Bone marrow (tissue), 2 donors: Measurements from ENCODE around the gene PRIMA1.

ENCODE experiments used
- DNase-seq, 2 donors: peaks; one replicate each; lab custom pipeline; 2025; lab: John Stamatoyannopoulos, UW

PRIMA1 gene

GRCh38 chr14:93712079-93712837 lies 76.0 kb downstream of the PRIMA1 start:
- no peak for DNase-seq

DNA sequence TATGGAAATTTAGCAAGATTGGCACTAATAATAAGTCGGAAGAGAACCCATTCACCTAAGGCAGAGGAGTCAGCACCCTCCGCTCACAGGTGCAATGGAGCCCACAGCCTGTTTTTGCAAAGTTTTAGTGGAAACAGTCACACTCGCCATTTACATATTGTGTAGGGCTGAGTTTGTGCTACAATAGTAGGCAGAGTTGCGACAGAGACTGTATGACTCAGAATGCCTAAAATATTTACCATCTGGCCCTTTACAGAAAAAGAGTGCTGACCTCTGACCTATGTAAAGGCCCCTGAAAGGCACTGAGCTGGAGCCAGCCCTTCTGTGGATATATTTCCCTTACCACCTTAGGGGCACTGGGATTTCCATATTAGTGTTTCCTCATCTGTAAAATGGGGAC lies 79.0 kb downstream of the PRIMA1 start:
- DNase-seq = no peak

DNA sequence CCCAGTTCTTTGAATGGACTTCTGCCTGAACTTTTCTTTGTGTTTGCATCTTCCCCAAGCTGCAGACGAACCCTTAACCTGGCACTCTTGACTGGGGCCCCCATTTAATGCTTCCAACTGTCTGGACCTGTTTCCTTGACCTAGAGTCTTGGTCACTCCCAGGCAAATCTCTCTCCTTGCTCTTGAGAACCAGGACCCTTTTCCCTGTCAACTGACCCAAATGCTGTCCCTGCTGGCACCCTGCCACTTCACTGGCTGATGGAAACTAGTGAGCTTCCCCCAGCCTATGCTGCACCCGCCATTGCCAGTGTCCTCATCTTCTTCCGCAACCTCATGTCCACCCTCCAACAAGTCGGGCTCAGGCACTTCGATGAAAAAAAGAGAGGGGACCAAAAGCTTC lies 79.5 kb downstream of the PRIMA1 start:
- no peak for DNase-seq

GRCh38 chr14:93708311-93708734 lies 80.0 kb downstream of the PRIMA1 start:
- no peak for DNase-seq

GRCh38 chr14:93707475-93707874 lies 80.8 kb downstream of the PRIMA1 start:
- no peak for DNase-seq

DNA sequence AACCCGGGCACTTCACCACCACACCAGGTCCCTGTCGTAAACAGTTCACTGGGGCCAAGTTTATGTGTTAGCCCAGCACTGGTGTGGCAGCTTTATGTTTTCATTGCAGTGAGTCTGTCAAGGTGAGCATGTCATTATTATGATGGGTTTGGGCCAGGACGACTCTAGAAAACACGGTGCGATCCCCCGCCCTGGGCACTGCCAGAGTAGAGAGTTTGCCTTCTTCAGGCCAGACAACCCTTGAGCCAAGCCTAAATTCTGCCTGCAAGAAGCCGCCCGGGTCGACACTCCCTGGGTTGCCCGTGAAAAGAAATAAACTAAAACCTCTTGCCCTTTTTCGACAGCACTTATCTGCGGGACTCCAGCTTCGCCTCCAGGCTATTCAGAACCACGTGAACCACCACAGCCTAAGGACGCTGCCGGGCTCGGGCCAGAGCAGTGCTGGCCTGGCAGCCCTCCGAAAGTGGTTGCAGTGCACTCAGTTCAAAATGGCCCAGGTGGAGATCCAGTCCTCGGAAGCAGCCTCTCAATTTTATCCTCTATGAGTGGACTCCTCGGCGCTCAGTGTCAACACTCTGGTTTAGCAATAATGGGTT lies 81.8 kb downstream of the PRIMA1 start:
- no peak for DNase-seq

DNA sequence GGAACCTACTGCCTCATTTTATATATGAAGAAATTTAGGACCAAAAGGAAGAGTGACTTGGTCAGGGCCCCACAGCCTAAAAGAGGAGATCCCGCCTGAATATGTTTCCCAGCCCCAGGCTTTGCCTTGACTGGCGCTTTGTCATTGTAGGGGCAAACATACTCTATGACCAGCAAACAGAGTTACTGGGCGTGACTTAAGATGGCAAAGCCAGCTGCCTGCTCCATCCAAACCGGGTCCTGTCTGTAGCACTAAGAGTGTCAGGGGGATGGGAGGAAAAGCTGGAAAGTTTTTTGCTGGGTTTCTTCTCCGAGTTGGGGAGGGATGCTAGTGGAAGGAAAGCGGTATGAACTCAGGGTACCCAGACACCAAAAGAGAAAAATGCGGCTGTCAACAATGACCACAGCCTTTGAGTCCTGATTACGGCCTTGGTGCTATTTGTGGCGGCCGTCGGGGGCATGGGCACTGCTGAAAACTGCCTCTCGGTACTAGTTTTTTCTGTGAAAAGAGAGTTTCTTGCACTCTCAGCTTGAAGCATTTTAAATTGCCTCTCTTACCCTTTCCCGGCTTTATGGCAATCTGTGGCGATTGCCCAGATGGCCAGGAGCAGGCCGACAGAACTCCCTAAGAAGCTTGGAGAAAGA lies 82.7 kb downstream of the PRIMA1 start:
- no peak for DNase-seq

DNA sequence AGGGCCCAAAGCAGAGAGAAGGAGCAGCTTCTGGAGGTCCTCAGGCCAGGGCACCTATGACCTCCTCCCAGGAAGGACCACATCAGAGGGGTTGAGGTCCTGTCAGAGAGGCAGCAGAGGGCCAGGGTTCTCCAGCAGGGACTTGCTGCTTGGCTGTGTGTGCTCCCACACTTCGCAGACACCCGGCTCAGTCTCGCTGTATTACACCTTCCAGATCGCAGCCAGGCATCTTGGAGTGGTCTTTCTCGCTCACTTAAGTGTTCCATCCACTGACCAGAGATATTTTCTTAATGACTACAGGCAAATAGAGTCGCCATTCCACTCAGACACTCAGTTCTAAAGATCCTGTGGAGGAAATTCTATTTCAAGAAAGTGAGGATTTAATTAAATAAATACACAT lies 84.3 kb downstream of the PRIMA1 start:
- DNase-seq = no peak

DNA sequence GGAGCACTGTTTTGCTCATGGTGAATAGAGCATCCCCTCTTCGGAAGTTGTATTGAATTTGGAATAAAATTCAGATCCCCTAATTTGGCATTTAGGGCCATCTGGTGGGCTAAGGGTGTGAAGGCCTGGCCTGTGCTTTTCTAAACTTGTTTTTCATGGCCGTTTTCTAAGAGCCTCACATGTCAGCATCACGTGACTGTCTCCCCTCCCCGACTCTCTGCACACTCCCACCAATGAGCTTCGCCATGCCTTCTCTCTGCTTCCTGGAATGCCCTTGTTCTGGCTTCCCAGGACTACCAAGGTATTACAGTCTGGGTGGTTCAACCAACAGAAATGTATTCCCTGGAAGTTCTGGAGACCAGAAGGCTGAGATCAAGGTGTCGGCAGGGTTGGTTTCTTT lies 85.3 kb downstream of the PRIMA1 start:
- no peak for DNase-seq

GRCh38 chr14:93701562-93701961 lies 86.7 kb downstream of the PRIMA1 start:
- DNase-seq = no peak

- DNase-seq = no peak
Measured at GRCh38 chr14:93700928-93701327, 87.4 kb downstream of the PRIMA1 start.

- DNase-seq = no peak
Measured at GRCh38 chr14:93693914-93694313, 94.4 kb downstream of the PRIMA1 start.

- DNase-seq = no peak
Measured at GRCh38 chr14:93691042-93691780, 97.1 kb downstream of the PRIMA1 start.

DNA sequence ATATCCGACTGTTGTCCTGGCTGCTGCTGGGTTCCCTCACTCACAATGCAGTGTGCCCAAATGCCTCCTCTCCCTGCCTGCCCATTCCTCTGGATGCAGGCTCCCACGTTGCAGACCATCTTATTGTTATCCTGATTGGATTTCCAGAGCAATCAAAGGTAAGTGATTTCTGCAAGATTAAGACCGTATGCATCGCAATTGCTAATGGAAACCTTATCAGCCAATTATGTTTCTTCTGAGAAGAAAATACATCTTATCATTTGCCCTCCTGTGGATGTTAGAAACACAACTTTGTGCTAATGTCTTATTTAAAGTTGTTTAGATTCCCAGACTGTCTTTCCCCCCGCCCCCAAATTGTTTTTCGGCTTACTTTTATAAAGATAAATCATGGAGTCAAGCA lies 98.1 kb downstream of the PRIMA1 start:
- DNase-seq = no peak

- no peak for DNase-seq
Measured at GRCh38 chr14:93688820-93689219, 99.5 kb downstream of the PRIMA1 start.

DNA sequence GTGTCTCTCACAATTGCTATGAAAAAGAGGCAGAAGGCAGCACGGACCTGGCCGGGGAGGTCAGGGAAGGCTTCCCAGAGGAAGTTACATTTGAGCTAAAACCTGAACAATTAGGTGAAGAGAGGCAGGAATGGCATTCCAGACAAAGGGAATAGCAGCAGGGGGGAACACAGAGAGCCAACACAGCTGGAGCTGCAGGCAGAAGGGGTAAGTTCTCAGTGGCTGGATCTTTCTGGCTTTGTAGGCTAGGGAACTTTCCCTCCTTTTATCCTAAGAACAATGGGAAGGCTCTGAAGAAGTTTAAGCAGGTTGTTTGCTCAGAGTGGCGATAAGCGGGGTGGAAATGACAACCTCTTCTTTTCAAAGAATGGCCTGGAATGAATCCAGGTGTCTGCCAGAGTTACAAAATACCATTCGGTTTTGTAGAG lies 100.0 kb downstream of the PRIMA1 start:
- DNase-seq = no peak

GRCh38 chr14:93686268-93686667 lies 102.0 kb downstream of the PRIMA1 start:
- no peak for DNase-seq

GRCh38 chr14:93685121-93685895 lies 103.0 kb downstream of the PRIMA1 start:
- no peak for DNase-seq

DNA sequence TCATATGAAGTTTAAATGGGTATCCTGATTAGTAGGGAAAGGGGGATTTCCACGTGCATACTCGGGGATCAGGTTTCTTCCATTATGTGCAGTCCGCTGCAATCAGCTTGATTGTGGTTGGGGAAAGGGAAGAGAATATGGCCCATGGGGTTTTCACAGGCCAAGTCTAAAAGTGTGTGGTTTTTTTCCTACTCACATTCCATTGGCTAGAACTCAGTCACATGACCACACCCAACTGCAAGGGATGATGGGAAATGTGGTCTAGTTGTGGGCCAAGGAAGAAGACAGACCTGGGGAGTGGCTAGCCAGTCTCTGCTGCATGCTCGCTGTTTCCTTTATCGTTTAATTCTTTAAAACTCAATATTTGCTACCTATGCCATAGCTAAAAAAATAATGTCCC lies 105.1 kb downstream of the PRIMA1 start:
- no peak for DNase-seq

DNA sequence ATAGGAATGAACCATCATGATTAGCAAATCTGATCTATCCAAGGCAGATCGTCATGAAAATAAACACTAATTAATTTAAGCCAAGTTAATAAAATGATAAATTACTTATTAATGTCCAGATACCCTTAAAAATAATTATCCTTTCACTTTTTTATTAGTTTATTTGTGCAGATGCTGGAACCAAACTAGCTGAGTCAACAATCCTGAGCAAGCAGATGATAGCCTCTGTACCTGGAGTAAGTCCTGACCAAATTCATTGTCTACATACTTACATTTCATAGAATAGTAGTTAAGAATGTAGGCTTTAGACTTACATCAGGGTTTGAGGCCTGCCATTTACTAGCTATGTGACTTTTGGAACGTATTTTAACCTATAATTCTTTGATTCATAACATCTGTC lies 105.8 kb downstream of the PRIMA1 start:
- no peak for DNase-seq

DNA sequence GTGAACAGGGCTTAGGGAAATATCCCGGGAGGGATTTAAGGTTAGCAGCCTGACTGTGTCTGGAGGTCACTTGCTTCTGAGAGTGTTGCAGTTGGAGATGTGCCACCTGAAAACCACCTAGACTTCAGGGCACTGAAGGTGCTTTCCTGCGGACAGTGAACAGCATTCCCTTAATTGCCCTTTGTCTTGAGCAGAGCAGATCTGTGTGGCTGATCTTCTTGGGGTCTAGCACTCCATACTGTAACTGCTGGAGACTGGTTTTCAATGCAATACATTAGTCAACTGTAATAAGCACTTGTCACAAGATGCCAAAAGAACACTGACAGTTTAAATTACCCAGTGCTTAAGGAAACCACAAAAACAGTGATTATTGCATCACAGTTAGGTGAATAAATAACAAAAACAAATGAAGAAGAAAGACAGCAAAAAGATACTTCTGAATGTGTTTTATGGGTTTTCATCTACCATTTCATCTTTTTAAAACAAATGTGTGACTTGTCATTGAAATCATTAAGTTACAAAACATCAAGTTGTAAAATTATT lies 111.8 kb downstream of the PRIMA1 start:
- no peak for DNase-seq

DNA sequence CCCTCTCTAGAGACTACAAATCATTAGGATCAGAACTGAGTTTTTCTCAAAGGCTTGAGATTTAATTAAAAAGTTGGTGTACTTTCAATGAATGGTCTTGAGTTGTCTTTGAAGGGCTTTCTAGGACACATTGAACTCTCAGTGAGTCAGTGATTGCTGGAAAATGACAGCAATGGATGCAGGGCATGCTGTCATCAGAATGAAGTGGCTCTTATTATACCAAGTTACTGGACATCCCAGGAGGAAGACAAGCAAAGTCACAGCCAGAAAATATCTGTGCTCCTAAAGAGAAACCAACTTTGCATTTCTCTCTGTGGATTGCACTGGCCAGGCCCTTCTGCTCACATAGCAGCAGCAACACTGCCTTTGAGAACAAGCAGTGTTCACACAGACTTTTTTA lies 112.6 kb downstream of the PRIMA1 start:
- no peak for DNase-seq
